Measurements from ENCODE around the gene MCRIP1. TPM values are rescaled to one million over a fixed set of nuclear protein-coding genes. Genes with fewer than 3 reads are reported as not detected.

Gene MCRIP1
- total and polyA plus RNA-seq, 2 of the 13 experiments (the other 11 are each of a cell fraction or from before 2014, with no cell fraction given) = 79.7 to 84.9 TPM

DNA sequence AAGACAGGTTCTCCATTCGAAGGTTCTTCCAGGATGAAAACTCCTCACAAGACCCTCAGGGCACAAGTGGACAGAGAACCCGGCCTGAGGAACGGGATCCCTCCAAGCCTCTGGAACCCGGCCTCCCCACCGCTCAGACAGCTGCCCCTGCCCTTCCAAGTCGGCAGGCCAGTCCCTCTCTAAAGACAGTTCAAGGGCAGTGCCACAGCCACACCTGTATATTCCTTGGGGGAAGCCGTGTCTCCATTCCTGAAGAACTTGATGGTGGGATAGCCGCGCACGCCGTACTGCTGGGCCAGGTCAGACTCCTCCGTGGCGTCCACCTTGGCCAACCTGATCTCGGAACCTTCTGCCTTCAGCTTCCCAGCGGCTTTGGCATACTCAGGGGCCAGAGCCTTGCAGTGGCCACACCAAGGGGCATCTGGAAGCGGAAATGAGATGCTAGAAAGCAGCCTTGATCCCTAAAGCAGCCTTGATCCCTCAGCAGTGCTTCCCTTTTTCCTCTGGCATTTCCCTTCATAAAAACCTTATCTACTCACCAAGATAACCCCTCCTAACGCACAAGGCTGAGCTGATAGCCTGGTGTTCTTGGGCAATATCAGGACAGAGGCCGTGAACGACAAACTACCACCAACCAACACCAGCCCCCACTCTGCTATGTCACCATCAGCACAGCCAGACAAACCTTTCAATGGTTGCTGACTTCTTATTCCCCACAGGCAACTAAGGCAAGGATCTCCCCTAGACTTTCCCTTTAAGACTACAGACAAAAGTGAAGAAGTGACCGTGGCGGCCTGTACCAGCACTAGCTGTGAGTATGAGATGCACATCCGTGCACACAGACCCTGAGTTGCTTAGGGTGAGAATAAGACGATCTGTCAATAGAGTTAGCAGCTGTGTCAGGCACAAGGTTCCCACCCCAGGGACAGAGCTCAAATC, 26.1 kb upstream of the MCRIP1 start (continued):
- TF ChIP-seq, protein P1, sequence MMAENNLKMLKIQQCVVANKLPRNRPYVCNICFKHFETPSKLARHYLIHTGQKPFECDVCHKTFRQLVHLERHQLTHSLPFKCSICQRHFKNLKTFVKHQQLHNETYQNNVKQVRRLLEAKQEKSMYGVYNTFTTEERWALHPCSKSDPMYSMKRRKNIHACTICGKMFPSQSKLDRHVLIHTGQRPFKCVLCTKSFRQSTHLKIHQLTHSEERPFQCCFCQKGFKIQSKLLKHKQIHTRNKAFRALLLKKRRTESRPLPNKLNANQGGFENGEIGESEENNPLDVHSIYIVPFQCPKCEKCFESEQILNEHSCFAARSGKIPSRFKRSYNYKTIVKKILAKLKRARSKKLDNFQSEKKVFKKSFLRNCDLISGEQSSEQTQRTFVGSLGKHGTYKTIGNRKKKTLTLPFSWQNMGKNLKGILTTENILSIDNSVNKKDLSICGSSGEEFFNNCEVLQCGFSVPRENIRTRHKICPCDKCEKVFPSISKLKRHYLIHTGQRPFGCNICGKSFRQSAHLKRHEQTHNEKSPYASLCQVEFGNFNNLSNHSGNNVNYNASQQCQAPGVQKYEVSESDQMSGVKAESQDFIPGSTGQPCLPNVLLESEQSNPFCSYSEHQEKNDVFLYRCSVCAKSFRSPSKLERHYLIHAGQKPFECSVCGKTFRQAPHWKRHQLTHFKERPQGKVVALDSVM (CRISPR knock-in tag; IDR thresholded peaks at IDR 0.05) = no peak
- TF ChIP-seq SNAPC2 (CRISPR knock-in tag; IDR thresholded peaks at IDR 0.05) (no peak; the same call in 1 of the 2 replicates), ZNF138 (CRISPR knock-in tag; IDR thresholded peaks at IDR 0.05; ENCODE audit: low read depth) (no peak; the same call in 1 of the 2 replicates), ZNF33B (CRISPR knock-in tag; IDR thresholded peaks at IDR 0.05) (no peak), SALL1 (CRISPR knock-in tag; IDR thresholded peaks at IDR 0.05) (0 out of 2 replicates have a peak, but pooled peaks have one; percentile 3), KMT2A (CRISPR knock-in tag; IDR thresholded peaks at IDR 0.05) (0 out of 2 replicates have a peak, but pooled peaks have one; percentile 52), FOSL2 (CRISPR knock-in tag; IDR thresholded peaks at IDR 0.05) (no peak), PRPF4 (IDR thresholded peaks at IDR 0.05; ENCODE audit: low read depth, low read length, poor library complexity, severe bottlenecking) (no peak), KLF13 (CRISPR knock-in tag; IDR thresholded peaks at IDR 0.05) (no peak), KDM5B (CRISPR knock-in tag; IDR thresholded peaks at IDR 0.05; ENCODE audit: borderline replicate concordance) (peak; percentile 53; the same call in 1 of the 2 replicates)
- TF ChIP-seq, protein P2, sequence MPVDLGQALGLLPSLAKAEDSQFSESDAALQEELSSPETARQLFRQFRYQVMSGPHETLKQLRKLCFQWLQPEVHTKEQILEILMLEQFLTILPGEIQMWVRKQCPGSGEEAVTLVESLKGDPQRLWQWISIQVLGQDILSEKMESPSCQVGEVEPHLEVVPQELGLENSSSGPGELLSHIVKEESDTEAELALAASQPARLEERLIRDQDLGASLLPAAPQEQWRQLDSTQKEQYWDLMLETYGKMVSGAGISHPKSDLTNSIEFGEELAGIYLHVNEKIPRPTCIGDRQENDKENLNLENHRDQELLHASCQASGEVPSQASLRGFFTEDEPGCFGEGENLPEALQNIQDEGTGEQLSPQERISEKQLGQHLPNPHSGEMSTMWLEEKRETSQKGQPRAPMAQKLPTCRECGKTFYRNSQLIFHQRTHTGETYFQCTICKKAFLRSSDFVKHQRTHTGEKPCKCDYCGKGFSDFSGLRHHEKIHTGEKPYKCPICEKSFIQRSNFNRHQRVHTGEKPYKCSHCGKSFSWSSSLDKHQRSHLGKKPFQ (CRISPR knock-in tag; IDR thresholded peaks at IDR 0.05; ENCODE audit: insufficient replicate concordance) = peak; percentile 46
- TF ChIP-seq, protein P3, sequence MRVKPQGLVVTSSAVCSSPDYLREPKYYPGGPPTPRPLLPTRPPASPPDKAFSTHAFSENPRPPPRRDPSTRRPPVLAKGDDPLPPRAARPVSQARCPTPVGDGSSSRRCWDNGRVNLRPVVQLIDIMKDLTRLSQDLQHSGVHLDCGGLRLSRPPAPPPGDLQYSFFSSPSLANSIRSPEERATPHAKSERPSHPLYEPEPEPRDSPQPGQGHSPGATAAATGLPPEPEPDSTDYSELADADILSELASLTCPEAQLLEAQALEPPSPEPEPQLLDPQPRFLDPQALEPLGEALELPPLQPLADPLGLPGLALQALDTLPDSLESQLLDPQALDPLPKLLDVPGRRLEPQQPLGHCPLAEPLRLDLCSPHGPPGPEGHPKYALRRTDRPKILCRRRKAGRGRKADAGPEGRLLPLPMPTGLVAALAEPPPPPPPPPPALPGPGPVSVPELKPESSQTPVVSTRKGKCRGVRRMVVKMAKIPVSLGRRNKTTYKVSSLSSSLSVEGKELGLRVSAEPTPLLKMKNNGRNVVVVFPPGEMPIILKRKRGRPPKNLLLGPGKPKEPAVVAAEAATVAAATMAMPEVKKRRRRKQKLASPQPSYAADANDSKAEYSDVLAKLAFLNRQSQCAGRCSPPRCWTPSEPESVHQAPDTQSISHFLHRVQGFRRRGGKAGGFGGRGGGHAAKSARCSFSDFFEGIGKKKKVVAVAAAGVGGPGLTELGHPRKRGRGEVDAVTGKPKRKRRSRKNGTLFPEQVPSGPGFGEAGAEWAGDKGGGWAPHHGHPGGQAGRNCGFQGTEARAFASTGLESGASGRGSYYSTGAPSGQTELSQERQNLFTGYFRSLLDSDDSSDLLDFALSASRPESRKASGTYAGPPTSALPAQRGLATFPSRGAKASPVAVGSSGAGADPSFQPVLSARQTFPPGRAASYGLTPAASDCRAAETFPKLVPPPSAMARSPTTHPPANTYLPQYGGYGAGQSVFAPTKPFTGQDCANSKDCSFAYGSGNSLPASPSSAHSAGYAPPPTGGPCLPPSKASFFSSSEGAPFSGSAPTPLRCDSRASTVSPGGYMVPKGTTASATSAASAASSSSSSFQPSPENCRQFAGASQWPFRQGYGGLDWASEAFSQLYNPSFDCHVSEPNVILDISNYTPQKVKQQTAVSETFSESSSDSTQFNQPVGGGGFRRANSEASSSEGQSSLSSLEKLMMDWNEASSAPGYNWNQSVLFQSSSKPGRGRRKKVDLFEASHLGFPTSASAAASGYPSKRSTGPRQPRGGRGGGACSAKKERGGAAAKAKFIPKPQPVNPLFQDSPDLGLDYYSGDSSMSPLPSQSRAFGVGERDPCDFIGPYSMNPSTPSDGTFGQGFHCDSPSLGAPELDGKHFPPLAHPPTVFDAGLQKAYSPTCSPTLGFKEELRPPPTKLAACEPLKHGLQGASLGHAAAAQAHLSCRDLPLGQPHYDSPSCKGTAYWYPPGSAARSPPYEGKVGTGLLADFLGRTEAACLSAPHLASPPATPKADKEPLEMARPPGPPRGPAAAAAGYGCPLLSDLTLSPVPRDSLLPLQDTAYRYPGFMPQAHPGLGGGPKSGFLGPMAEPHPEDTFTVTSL (CRISPR knock-in tag; IDR thresholded peaks at IDR 0.05; ENCODE audit: borderline replicate concordance) = 0 out of 2 replicates have a peak, but pooled peaks have one; percentile 9
- TF ChIP-seq, protein P4, sequence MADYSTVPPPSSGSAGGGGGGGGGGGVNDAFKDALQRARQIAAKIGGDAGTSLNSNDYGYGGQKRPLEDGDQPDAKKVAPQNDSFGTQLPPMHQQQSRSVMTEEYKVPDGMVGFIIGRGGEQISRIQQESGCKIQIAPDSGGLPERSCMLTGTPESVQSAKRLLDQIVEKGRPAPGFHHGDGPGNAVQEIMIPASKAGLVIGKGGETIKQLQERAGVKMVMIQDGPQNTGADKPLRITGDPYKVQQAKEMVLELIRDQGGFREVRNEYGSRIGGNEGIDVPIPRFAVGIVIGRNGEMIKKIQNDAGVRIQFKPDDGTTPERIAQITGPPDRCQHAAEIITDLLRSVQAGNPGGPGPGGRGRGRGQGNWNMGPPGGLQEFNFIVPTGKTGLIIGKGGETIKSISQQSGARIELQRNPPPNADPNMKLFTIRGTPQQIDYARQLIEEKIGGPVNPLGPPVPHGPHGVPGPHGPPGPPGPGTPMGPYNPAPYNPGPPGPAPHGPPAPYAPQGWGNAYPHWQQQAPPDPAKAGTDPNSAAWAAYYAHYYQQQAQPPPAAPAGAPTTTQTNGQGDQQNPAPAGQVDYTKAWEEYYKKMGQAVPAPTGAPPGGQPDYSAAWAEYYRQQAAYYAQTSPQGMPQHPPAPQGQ (CRISPR knock-in tag; IDR thresholded peaks at IDR 0.05; ENCODE audit: borderline replicate concordance) = no peak
